GM12891 (cell line): Measurements from ENCODE around the gene UBB.

Source experiments
- PAX5 ChIP-seq: IDR thresholded peaks from 2 replicates; pipeline ENCODE4 v1.6.1; 2011; ENCODE audit warnings: low read length, moderate library complexity, mild to moderate bottlenecking; ENCODE audit not compliant: insufficient read depth, severe bottlenecking
- POLR2A ChIP-seq: IDR thresholded peaks from 2 replicates; pipeline ENCODE4 v1.6.1; 2011; ENCODE audit warnings: low read depth, low read length, control low read depth

GRCh38 chr17:16380640-16381495, at the start of gene UBB:
- TF ChIP-seq POLR2A (peak; percentile 100), PAX5 (no peak)
